ENCODE measurements around the gene KCNJ9. TPM values are rescaled to one million over a fixed set of nuclear protein-coding genes. Genes with fewer than 3 reads are reported as not detected.
A peak's percentile ranks its signal among the peaks of the same experiment; 100 is the strongest.

Gene KCNJ9
- total and polyA plus RNA-seq, 5 donors: not detected

- DNase-seq (peak in 1 of 3 donors; percentile 52), ATAC-seq (no peak)
- peak overlapping the region; percentile 69 for H3K4me3 ChIP-seq (ENCODE audit: low read length)
- peaks cover 2% of the 10 kb centered on the region for H3K4me1 ChIP-seq (ENCODE audit: control insufficient read depth, insufficient read depth, low read length)
- H3K27ac ChIP-seq (ENCODE audit: low read length): no peak overlapping the region
- WGBS: 74% methylated on average over 5 of the region's 5 CpGs
- intact Hi-C loops (cut with DNase I): loop anchor here in 1 of 4 donors (10.0 kb wide), 1 partner anchor 277 kb away; no protein-coding TSS in a partner anchor
- no peaks in the 10 kb centered on the region for H3K9me3 ChIP-seq (ENCODE audit: control insufficient read depth, low read length)
- no peaks in the 10 kb centered on the region for H3K27me3 ChIP-seq (ENCODE audit: control insufficient read depth, insufficient read depth)
These were observed 16.0 kb downstream of the KCNJ9 start for GRCh38 chr1:160097151-160097910.

- intact Hi-C loops (cut with DNase I): loop anchor here in 1 of 4 donors (10.0 kb wide), 1 partner anchor 277 kb away; no protein-coding TSS in a partner anchor
- 3% methylated on average over 63 of the region's 64 CpGs for WGBS
- peaks cover 2% of the 10 kb centered on the region for H3K4me1 ChIP-seq (ENCODE audit: control insufficient read depth, insufficient read depth, low read length)
These were observed 16.8 kb downstream of the KCNJ9 start, which contains the start of gene IGSF8 for GRCh38 chr1:160097911-160098851. IGSF8 (minus strand) TSS chr1:160098619; CDS start chr1:160098472, 147 bp downstream.

GRCh38 chr1:160098852-160099561 is 17.7 kb downstream of the KCNJ9 start:
- peak overlapping the region; percentile 69 for H3K4me3 ChIP-seq (ENCODE audit: low read length)
- peaks cover 2% of the 10 kb centered on the region for H3K4me1 ChIP-seq (ENCODE audit: control insufficient read depth, insufficient read depth, low read length)
- no peaks in the 10 kb centered on the region for H3K27me3 ChIP-seq (ENCODE audit: control insufficient read depth, insufficient read depth)
- DNase-seq (peak; percentile 98 to 100 (median 99)), ATAC-seq (peak; percentile 92)
- intact Hi-C loops (cut with DNase I): loop anchor here in 1 of 4 donors (10.0 kb wide), 1 partner anchor 276 kb away; no protein-coding TSS in a partner anchor
- H3K27ac ChIP-seq (ENCODE audit: low read length): peak overlapping the region; percentile 92
- 5% methylated on average over 40 of the region's 40 CpGs for WGBS
- no peaks in the 10 kb centered on the region for H3K9me3 ChIP-seq (ENCODE audit: control insufficient read depth, low read length)

More at GRCh38 chr1:160097911-160098851, 16.8 kb downstream of the KCNJ9 start, which contains the start of gene IGSF8:
- no peaks in the 10 kb centered on the region for H3K9me3 ChIP-seq (ENCODE audit: control insufficient read depth, low read length)
- H3K27me3 ChIP-seq (ENCODE audit: control insufficient read depth, insufficient read depth): no peaks in the 10 kb centered on the region
- DNase-seq (peak; percentile 93 to 97 (median 97)), ATAC-seq (peak; percentile 80)
- H3K4me3 ChIP-seq (ENCODE audit: low read length): peak within 1 kb of the TSS; percentile 69
- peak within 1 kb of the TSS; percentile 92 for H3K27ac ChIP-seq (ENCODE audit: low read length)

GRCh38 chr1:160099716-160100375 is 18.5 kb downstream of the KCNJ9 start:
- WGBS: 94% methylated on average over 2 of the region's 2 CpGs
- H3K27me3 ChIP-seq (ENCODE audit: control insufficient read depth, insufficient read depth): no peaks in the 10 kb centered on the region
- peaks cover 2% of the 10 kb centered on the region for H3K4me1 ChIP-seq (ENCODE audit: control insufficient read depth, insufficient read depth, low read length)
- DNase-seq: no peak
- no peaks in the 10 kb centered on the region for H3K9me3 ChIP-seq (ENCODE audit: control insufficient read depth, low read length)
- no peak overlapping the region for H3K27ac ChIP-seq (ENCODE audit: low read length)
- no peak for ATAC-seq
- intact Hi-C loops (cut with DNase I): loop anchor here in 3 of 4 donors (5.0 to 10.0 kb wide), 6 partner anchors 92 to 275 kb away; partner anchors contain the start of gene CASQ1 (in 1 of the 3)
- H3K4me3 ChIP-seq (ENCODE audit: low read length): no peak overlapping the region

GRCh38 chr1:160101037-160101716 is 19.8 kb downstream of the KCNJ9 start:
- intact Hi-C loops (cut with DNase I): loop anchor here in 2 of 4 donors (5.0 to 10.0 kb wide), 6 partner anchors 91 to 274 kb away; partner anchors contain the start of gene CASQ1 (in 1 of the 2)
- Histone ChIP-seq H3K27ac (ENCODE audit: low read length) (peak overlapping the region; percentile 74), H3K9me3 (ENCODE audit: control insufficient read depth, low read length) (no peaks in the 10 kb centered on the region), H3K27me3 (ENCODE audit: control insufficient read depth, insufficient read depth) (no peaks in the 10 kb centered on the region), H3K4me3 (ENCODE audit: low read length) (no peak overlapping the region), H3K4me1 (ENCODE audit: control insufficient read depth, insufficient read depth, low read length) (peaks cover 2% of the 10 kb centered on the region)
- ATAC-seq (peak; percentile 35 to 39), DNase-seq (peak; percentile 81 to 93 (median 92))
- WGBS: 22% methylated on average over 13 of the region's 13 CpGs

- intact Hi-C loops (cut with DNase I): loop anchor here in 2 of 4 donors (5.0 to 10.0 kb wide), 6 partner anchors 90 to 273 kb away; partner anchors contain the start of gene CASQ1 (in 1 of the 2)
- DNase-seq (no peak), ATAC-seq (no peak)
- H3K4me1 ChIP-seq (ENCODE audit: control insufficient read depth, insufficient read depth, low read length): peaks cover 2% of the 10 kb centered on the region
- peak overlapping the region; percentile 74 for H3K27ac ChIP-seq (ENCODE audit: low read length)
- 55% methylated on average over 9 of the region's 9 CpGs for WGBS
- H3K9me3 ChIP-seq (ENCODE audit: control insufficient read depth, low read length): no peaks in the 10 kb centered on the region
- no peak overlapping the region for H3K4me3 ChIP-seq (ENCODE audit: low read length)
- no peaks in the 10 kb centered on the region for H3K27me3 ChIP-seq (ENCODE audit: control insufficient read depth, insufficient read depth)
These were observed 20.6 kb downstream of the KCNJ9 start for GRCh38 chr1:160101717-160102522.

- no peak for ATAC-seq
- intact Hi-C loops (cut with DNase I): loop anchor here in 2 of 4 donors (5.0 to 10.0 kb wide), 6 partner anchors 88 to 271 kb away; partner anchors contain the start of gene CASQ1 (in 1 of the 2)
- no peaks in the 10 kb centered on the region for H3K9me3 ChIP-seq (ENCODE audit: control insufficient read depth, low read length)
These were observed 22.5 kb downstream of the KCNJ9 start for GRCh38 chr1:160103658-160104408.

GRCh38 chr1:160104486-160104885 is 23.1 kb downstream of the KCNJ9 start:
- no peaks in the 10 kb centered on the region for H3K4me1 ChIP-seq (ENCODE audit: control insufficient read depth, insufficient read depth, low read length)
- ATAC-seq: no peak
- DNase-seq: no peak
- H3K9me3 ChIP-seq (ENCODE audit: control insufficient read depth, low read length): no peaks in the 10 kb centered on the region
- intact Hi-C loops (cut with DNase I): loop anchor here in 2 of 4 donors (5.0 to 10.0 kb wide), 6 partner anchors 88 to 270 kb away; partner anchors contain the start of gene CASQ1 (in 1 of the 2)
- H3K27me3 ChIP-seq (ENCODE audit: control insufficient read depth, insufficient read depth): no peaks in the 10 kb centered on the region
- WGBS: 58% methylated on average over 3 of the region's 3 CpGs
- H3K27ac ChIP-seq (ENCODE audit: low read length): no peak overlapping the region
- no peak overlapping the region for H3K4me3 ChIP-seq (ENCODE audit: low read length)

More at GRCh38 chr1:160103658-160104408, 22.5 kb downstream of the KCNJ9 start:
- 46% methylated on average over 6 of the region's 6 CpGs for whole genome bisulfite sequencing
- Histone ChIP-seq H3K27me3 (ENCODE audit: control insufficient read depth, insufficient read depth) (no peaks in the 10 kb centered on the region), H3K4me1 (ENCODE audit: control insufficient read depth, insufficient read depth, low read length) (no peaks in the 10 kb centered on the region), H3K27ac (ENCODE audit: low read length) (no peak overlapping the region), H3K4me3 (ENCODE audit: low read length) (no peak overlapping the region)
- DNase-seq: no peak
